ENCODE results near the gene ATF4. TPM values are rescaled to one million over a fixed set of nuclear protein-coding genes. Genes with fewer than 3 reads are reported as not detected.

Gene ATF4
- total and polyA plus RNA-seq, 2 of the 13 experiments (the other 11 are each of a cell fraction or from before 2014, with no cell fraction given) = 486 to 1,297 TPM

DNA sequence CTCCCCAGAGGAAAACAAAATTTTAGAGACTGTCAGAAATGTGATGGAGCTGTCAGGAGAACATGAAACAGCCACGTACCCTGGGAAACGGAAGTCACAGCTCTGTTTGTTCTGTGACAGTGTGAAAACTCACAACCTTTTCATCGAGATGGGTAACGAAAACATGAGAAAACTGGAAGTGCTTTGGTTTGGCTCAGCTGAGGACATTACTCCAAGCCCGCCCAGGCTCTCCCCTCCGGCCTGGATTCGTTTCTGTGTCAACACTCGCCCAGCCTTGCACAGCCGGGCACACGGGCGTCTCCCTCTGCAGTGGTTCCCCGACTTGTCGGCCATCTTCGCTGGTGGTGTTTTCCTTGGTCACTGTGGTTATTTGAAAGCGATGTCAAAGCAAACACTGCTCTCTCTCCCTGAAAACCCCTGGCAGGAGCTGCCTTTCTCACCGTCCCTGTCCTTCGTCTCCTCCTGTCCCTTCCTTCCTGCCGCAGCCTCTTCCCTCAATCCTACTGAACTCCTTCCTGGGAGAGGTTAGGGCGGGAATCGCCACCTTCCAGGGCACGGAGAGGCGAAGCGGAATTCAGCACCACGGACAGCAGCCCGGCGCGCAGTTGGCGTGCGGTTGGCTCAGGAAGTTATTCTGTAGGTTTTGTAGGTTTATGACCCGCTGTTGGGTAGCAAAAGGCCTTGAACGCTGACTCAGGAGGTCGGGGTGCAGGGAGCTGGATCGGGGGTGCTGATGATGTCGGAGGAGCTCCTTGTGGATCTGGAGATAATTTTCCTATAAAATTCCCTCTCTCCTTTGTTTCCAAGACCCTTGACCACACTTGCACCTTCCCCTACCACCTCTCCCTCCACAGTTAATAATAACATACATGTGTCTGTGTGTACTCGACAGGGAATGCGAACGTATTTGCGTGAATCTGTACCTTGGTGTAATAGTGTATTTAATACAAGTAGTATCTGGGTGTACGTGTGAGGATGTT is 25.3 kb downstream of the ATF4 start (continued):
- TF ChIP-seq, protein P1, sequence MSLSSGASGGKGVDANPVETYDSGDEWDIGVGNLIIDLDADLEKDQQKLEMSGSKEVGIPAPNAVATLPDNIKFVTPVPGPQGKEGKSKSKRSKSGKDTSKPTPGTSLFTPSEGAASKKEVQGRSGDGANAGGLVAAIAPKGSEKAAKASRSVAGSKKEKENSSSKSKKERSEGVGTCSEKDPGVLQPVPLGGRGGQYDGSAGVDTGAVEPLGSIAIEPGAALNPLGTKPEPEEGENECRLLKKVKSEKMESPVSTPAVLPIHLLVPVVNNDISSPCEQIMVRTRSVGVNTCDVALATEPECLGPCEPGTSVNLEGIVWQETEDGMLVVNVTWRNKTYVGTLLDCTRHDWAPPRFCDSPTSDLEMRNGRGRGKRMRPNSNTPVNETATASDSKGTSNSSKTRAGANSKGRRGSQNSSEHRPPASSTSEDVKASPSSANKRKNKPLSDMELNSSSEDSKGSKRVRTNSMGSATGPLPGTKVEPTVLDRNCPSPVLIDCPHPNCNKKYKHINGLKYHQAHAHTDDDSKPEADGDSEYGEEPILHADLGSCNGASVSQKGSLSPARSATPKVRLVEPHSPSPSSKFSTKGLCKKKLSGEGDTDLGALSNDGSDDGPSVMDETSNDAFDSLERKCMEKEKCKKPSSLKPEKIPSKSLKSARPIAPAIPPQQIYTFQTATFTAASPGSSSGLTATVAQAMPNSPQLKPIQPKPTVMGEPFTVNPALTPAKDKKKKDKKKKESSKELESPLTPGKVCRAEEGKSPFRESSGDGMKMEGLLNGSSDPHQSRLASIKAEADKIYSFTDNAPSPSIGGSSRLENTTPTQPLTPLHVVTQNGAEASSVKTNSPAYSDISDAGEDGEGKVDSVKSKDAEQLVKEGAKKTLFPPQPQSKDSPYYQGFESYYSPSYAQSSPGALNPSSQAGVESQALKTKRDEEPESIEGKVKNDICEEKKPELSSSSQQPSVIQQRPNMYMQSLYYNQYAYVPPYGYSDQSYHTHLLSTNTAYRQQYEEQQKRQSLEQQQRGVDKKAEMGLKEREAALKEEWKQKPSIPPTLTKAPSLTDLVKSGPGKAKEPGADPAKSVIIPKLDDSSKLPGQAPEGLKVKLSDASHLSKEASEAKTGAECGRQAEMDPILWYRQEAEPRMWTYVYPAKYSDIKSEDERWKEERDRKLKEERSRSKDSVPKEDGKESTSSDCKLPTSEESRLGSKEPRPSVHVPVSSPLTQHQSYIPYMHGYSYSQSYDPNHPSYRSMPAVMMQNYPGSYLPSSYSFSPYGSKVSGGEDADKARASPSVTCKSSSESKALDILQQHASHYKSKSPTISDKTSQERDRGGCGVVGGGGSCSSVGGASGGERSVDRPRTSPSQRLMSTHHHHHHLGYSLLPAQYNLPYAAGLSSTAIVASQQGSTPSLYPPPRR (CRISPR knock-in tag; IDR thresholded peaks at IDR 0.05; ENCODE audit: borderline replicate concordance) = no peak
- TF ChIP-seq, protein P2, sequence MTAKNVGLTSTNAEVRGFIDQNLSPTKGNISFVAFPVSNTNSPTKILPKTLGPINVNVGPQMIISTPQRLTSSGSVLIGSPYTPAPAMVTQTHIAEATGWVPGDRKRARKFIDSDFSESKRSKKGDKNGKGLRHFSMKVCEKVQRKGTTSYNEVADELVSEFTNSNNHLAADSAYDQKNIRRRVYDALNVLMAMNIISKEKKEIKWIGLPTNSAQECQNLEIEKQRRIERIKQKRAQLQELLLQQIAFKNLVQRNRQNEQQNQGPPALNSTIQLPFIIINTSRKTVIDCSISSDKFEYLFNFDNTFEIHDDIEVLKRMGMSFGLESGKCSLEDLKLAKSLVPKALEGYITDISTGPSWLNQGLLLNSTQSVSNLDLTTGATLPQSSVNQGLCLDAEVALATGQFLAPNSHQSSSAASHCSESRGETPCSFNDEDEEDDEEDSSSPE (CRISPR knock-in tag; IDR thresholded peaks at IDR 0.05) = 0 out of 2 replicates have a peak, but pooled peaks have one; percentile 40
- TF ChIP-seq MXD4 (CRISPR knock-in tag; IDR thresholded peaks at IDR 0.05) (peak; percentile 61; the same call in 1 of the 2 replicates), MYNN (CRISPR knock-in tag; IDR thresholded peaks at IDR 0.05; ENCODE audit: low read depth) (peak; percentile 94; the same call in 1 of the 2 replicates), ZNF138 (CRISPR knock-in tag; IDR thresholded peaks at IDR 0.05; ENCODE audit: low read depth) (peak; percentile 94), KDM1A (CRISPR knock-in tag; IDR thresholded peaks at IDR 0.05) (no peak), ZSCAN12 (CRISPR knock-in tag; IDR thresholded peaks at IDR 0.05) (peak; percentile 94), FIP1L1 (IDR thresholded peaks at IDR 0.05; ENCODE audit: borderline replicate concordance, insufficient read depth, low read depth, low read length) (no peak), ZNF652 (CRISPR knock-in tag; IDR thresholded peaks at IDR 0.05; ENCODE audit: borderline replicate concordance, low read depth) (no peak; the same call in 1 of the 2 replicates)
- TF ChIP-seq, protein P3, sequence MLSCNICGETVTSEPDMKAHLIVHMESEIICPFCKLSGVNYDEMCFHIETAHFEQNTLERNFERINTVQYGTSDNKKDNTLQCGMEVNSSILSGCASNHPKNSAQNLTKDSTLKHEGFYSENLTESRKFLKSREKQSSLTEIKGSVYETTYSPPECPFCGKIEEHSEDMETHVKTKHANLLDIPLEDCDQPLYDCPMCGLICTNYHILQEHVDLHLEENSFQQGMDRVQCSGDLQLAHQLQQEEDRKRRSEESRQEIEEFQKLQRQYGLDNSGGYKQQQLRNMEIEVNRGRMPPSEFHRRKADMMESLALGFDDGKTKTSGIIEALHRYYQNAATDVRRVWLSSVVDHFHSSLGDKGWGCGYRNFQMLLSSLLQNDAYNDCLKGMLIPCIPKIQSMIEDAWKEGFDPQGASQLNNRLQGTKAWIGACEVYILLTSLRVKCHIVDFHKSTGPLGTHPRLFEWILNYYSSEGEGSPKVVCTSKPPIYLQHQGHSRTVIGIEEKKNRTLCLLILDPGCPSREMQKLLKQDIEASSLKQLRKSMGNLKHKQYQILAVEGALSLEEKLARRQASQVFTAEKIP (CRISPR knock-in tag; IDR thresholded peaks at IDR 0.05; ENCODE audit: borderline replicate concordance) = no peak
- TF ChIP-seq, protein P4, sequence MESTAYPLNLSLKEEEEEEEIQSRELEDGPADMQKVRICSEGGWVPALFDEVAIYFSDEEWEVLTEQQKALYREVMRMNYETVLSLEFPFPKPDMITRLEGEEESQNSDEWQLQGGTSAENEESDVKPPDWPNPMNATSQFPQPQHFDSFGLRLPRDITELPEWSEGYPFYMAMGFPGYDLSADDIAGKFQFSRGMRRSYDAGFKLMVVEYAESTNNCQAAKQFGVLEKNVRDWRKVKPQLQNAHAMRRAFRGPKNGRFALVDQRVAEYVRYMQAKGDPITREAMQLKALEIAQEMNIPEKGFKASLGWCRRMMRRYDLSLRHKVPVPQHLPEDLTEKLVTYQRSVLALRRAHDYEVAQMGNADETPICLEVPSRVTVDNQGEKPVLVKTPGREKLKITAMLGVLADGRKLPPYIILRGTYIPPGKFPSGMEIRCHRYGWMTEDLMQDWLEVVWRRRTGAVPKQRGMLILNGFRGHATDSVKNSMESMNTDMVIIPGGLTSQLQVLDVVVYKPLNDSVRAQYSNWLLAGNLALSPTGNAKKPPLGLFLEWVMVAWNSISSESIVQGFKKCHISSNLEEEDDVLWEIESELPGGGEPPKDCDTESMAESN (CRISPR knock-in tag; conservative IDR thresholded peaks at IDR 0.05) = 0 out of 2 replicates have a peak, but pooled peaks have one; percentile 71
- TF ChIP-seq, protein P5, sequence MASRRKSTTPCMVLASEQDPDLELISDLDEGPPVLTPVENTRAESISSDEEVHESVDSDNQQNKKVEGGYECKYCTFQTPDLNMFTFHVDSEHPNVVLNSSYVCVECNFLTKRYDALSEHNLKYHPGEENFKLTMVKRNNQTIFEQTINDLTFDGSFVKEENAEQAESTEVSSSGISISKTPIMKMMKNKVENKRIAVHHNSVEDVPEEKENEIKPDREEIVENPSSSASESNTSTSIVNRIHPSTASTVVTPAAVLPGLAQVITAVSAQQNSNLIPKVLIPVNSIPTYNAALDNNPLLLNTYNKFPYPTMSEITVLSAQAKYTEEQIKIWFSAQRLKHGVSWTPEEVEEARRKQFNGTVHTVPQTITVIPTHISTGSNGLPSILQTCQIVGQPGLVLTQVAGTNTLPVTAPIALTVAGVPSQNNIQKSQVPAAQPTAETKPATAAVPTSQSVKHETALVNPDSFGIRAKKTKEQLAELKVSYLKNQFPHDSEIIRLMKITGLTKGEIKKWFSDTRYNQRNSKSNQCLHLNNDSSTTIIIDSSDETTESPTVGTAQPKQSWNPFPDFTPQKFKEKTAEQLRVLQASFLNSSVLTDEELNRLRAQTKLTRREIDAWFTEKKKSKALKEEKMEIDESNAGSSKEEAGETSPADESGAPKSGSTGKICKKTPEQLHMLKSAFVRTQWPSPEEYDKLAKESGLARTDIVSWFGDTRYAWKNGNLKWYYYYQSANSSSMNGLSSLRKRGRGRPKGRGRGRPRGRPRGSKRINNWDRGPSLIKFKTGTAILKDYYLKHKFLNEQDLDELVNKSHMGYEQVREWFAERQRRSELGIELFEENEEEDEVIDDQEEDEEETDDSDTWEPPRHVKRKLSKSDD (CRISPR knock-in tag; IDR thresholded peaks at IDR 0.05; ENCODE audit: low read depth) = peak; percentile 81; the same call in 1 of the 2 replicates
- TF ChIP-seq, protein P6, sequence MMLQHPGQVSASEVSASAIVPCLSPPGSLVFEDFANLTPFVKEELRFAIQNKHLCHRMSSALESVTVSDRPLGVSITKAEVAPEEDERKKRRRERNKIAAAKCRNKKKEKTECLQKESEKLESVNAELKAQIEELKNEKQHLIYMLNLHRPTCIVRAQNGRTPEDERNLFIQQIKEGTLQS (CRISPR knock-in tag; IDR thresholded peaks at IDR 0.05) = peak; percentile 74; the same call in 1 of the 2 replicates

Measured in HepG2 (cell line).